ENCODE measurements around the gene AFDN.

DNA sequence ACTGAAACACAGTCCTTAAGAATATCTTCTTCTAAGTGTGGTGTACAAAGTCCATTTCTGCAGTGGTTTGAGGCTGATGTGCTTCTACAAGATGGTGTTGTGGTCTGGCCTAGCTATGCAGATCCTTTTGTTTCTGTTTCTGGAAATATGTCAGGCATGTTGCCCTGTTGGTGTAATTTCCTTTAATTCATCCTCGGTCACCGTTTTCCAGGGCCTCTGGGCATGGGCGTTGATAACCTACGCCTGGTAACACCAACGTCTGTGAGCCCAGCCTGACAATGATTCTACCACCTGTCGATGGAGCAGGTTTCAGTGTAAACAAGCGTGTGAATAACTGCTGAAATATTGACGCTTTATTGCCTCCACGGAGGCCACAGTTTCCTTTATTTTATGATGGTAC is 33.3 kb upstream of the AFDN start:
- TF ChIP-seq CTCF (IDR thresholded peaks at IDR 0.05) (no peak), POLR2AphosphoS5 (IDR thresholded peaks at IDR 0.05) (peak in 1 of 2 donors; percentile 9)
